AG08396 (cell line): ENCODE results near the gene FAAH2.
"Not testable (repeated sequence)": the region's sequence is repeated elsewhere in the genome, so short reads cannot be mapped to it uniquely, and the experiment has no call there.

ENCODE experiments used
- DNase-seq: peaks from one replicate; pipeline ENCODE4 v3.0.0; 2012; ENCODE audit warnings: low spot score, mixed read lengths

The FAAH2 gene

GRCh38 chrX:57286507-57287251 lies at the start of gene FAAH2:
TSS of gene FAAH2 (plus strand) at chrX:57286706. CDS start at chrX:57286826, 120 bp downstream.
- no peak for DNase-seq

- DNase-seq = no peak
Observed at GRCh38 chrX:57241967-57242366, 44.5 kb upstream of the FAAH2 start.

GRCh38 chrX:57251965-57252364 lies 34.5 kb upstream of the FAAH2 start:
- DNase-seq = no peak

- no peak for DNase-seq
Observed at GRCh38 chrX:57265126-57265525, 21.4 kb upstream of the FAAH2 start.

GRCh38 chrX:57266275-57266674 lies 20.2 kb upstream of the FAAH2 start:
- no peak for DNase-seq

GRCh38 chrX:57266871-57267270 lies 19.6 kb upstream of the FAAH2 start:
- no peak for DNase-seq

GRCh38 chrX:57267308-57267707 lies 19.2 kb upstream of the FAAH2 start:
- no peak for DNase-seq

GRCh38 chrX:57270980-57271379 lies 15.5 kb upstream of the FAAH2 start:
- no peak for DNase-seq

- DNase-seq = no peak
Observed at GRCh38 chrX:57282568-57282967, 3.9 kb upstream of the FAAH2 start.

GRCh38 chrX:57285001-57285400 lies 1.5 kb upstream of the FAAH2 start:
- no peak for DNase-seq

- DNase-seq = no peak
Observed at GRCh38 chrX:57289089-57289488, 2.6 kb downstream of the FAAH2 start.

GRCh38 chrX:57294961-57295360 lies 8.5 kb downstream of the FAAH2 start:
- DNase-seq = no peak

- DNase-seq = not testable (repeated sequence)
Observed at GRCh38 chrX:57295679-57296078, 9.2 kb downstream of the FAAH2 start.

GRCh38 chrX:57313583-57314215 lies 27.2 kb downstream of the FAAH2 start:
- DNase-seq = no peak

GRCh38 chrX:57329008-57329407 lies 42.5 kb downstream of the FAAH2 start:
- no peak for DNase-seq

- DNase-seq = not testable (repeated sequence)
Observed at GRCh38 chrX:57335790-57336189, 49.3 kb downstream of the FAAH2 start.

GRCh38 chrX:57353472-57354132 lies 67.1 kb downstream of the FAAH2 start:
- no peak for DNase-seq

- DNase-seq = no peak
Observed at GRCh38 chrX:57364145-57364544, 77.6 kb downstream of the FAAH2 start.

- no peak for DNase-seq
Observed at GRCh38 chrX:57366430-57366829, 79.9 kb downstream of the FAAH2 start.

GRCh38 chrX:57367649-57368048 lies 81.1 kb downstream of the FAAH2 start:
- DNase-seq = no peak

- DNase-seq = no peak
Observed at GRCh38 chrX:57368158-57368557, 81.7 kb downstream of the FAAH2 start.

- DNase-seq = no peak
Observed at GRCh38 chrX:57379296-57379695, 92.8 kb downstream of the FAAH2 start.
